Measurements from ENCODE around the gene B9D1.

Gene B9D1

GRCh38 chr17:19296786-19297778 is 65.4 kb downstream of the B9D1 start:
- Histone ChIP-seq H3K27me3 (no peaks in the 10 kb centered on the region), H3K27ac (no peak overlapping the region), H3K4me1 (peaks cover 0 to 27% (median 14%) of the 10 kb centered on the region in 4 donors), H3K4me3 (no peak overlapping the region), H3K36me3 (no peaks in the 10 kb centered on the region), H3K9me3 (no peaks in the 10 kb centered on the region)
- intact Hi-C loops (cut with DNase I; ENCODE audit: low total_unique reads): no loop called here
- TF ChIP-seq CTCF (IDR thresholded peaks at IDR 0.05): no peak
- DNase-seq: no peak

- H3K27ac ChIP-seq: no peak overlapping the region
- no peak for DNase-seq
- H3K4me1 ChIP-seq: peaks cover 0 to 25% (median 13%) of the 10 kb centered on the region in 4 donors
- H3K9me3 ChIP-seq: no peaks in the 10 kb centered on the region
- H3K4me3 ChIP-seq: no peak overlapping the region
- no peaks in the 10 kb centered on the region for H3K36me3 ChIP-seq
- TF ChIP-seq CTCF (IDR thresholded peaks at IDR 0.05): no peak
- H3K27me3 ChIP-seq: no peaks in the 10 kb centered on the region
- intact Hi-C loops (cut with DNase I; ENCODE audit: low total_unique reads): no loop called here
These were observed 66.9 kb downstream of the B9D1 start for GRCh38 chr17:19295473-19296135.

GRCh38 chr17:19294443-19294842 is 68.1 kb downstream of the B9D1 start:
- DNase-seq: no peak

More at GRCh38 chr17:19294443-19294842, 68.1 kb downstream of the B9D1 start:
- no peaks in the 10 kb centered on the region for H3K9me3 ChIP-seq
- TF ChIP-seq CTCF (IDR thresholded peaks at IDR 0.05): no peak
- H3K4me1 ChIP-seq: peaks cover 0 to 37% (median 18%) of the 10 kb centered on the region in 4 donors
- H3K27ac ChIP-seq: no peak overlapping the region
- no peaks in the 10 kb centered on the region for H3K27me3 ChIP-seq
- intact Hi-C loops (cut with DNase I; ENCODE audit: low total_unique reads): no loop called here
- H3K4me3 ChIP-seq: no peak overlapping the region
- H3K36me3 ChIP-seq: no peaks in the 10 kb centered on the region

All from tibial artery (tissue), 4 donors.